Measurements from ENCODE around the gene PARD3.
"Not testable (repeated sequence)": the region's sequence is repeated elsewhere in the genome, so short reads cannot be mapped to it uniquely, and the experiment has no call there.

Gene PARD3

DNA sequence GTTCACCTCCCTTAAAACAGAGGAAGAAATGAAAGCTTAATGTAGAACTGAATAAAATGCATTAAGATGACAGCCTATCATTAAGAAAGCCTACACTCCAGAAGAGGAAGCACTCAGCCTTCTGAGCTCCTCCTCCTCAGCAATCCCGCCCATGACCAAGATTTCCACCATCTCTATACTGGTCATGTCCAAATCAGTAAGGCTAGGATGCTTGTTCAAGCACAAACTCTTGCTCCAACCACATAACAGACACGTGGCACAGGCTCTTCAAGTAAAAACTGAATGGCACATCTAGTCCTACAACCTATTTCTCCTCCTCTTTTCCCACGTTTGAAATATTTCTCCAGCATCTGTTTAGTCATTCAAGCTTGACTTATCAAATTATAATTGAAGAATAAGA lies 454.1 kb downstream of the PARD3 start:
- H3K4me3 Mint-ChIP-seq, result no peak overlapping the region
- peaks cover 8% of the 10 kb centered on the region for H3K27me3 Mint-ChIP-seq
- H3K36me3 Mint-ChIP-seq (ENCODE audit: low read depth), result no peaks in the 10 kb centered on the region
- H3K27ac Mint-ChIP-seq, result no peak overlapping the region
- no peaks in the 10 kb centered on the region for H3K4me1 Mint-ChIP-seq (ENCODE audit: low read depth)
- H3K9me3 Mint-ChIP-seq, result no peaks in the 10 kb centered on the region

GRCh38 chr10:34359435-34359813 lies 455.7 kb downstream of the PARD3 start:
- Mint-ChIP-seq H3K36me3 (ENCODE audit: low read depth) (no peaks in the 10 kb centered on the region), H3K27me3 (peaks cover 8% of the 10 kb centered on the region), H3K4me1 (ENCODE audit: low read depth) (no peaks in the 10 kb centered on the region), H3K4me3 (no peak overlapping the region), H3K27ac (no peak overlapping the region), H3K9me3 (no peaks in the 10 kb centered on the region)

- Mint-ChIP-seq H3K4me3 (no peak overlapping the region), H3K27ac (no peak overlapping the region), H3K27me3 (peaks cover 8% of the 10 kb centered on the region), H3K36me3 (ENCODE audit: low read depth) (no peaks in the 10 kb centered on the region), H3K9me3 (no peaks in the 10 kb centered on the region), H3K4me1 (ENCODE audit: low read depth) (no peaks in the 10 kb centered on the region)
These were observed 456.2 kb downstream of the PARD3 start for GRCh38 chr10:34358729-34359434.

DNA sequence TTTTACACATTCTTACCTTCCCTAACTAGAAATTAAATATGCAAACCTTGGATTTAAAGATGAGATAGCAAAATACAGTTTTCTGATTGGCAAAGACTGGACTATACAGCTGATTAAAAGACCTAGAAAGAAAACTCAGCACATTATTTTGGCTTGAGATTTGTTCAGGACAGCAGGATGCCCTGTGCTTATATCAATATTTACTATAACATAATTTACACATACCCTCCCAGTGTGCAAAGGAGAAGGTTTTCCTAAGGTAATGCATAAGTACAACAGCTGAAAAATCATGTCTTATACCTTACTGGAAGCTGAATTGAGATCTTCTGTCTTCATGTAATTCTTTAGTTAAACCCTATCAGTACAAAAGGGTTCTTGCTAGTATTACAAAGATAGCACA lies 458.6 kb downstream of the PARD3 start:
- Mint-ChIP-seq H3K4me1 (ENCODE audit: low read depth) (no peaks in the 10 kb centered on the region), H3K27ac (no peak overlapping the region)

GRCh38 chr10:34353530-34353929 lies 461.6 kb downstream of the PARD3 start:
- H3K27me3 Mint-ChIP-seq; H3K4me1 Mint-ChIP-seq (ENCODE audit: low read depth); H3K36me3 Mint-ChIP-seq (ENCODE audit: low read depth); H3K9me3 Mint-ChIP-seq; H3K27ac Mint-ChIP-seq; H3K4me3 Mint-ChIP-seq: not testable (repeated sequence)

More for the DNA sequence above, 458.6 kb downstream of the PARD3 start:
- Mint-ChIP-seq H3K36me3 (ENCODE audit: low read depth) (no peaks in the 10 kb centered on the region), H3K9me3 (no peaks in the 10 kb centered on the region), H3K4me3 (no peak overlapping the region), H3K27me3 (peaks cover 8% of the 10 kb centered on the region)

GRCh38 chr10:34352599-34353204 lies 462.4 kb downstream of the PARD3 start:
- not testable (repeated sequence) for H3K27me3 Mint-ChIP-seq; H3K4me3 Mint-ChIP-seq; H3K9me3 Mint-ChIP-seq; H3K36me3 Mint-ChIP-seq (ENCODE audit: low read depth); H3K4me1 Mint-ChIP-seq (ENCODE audit: low read depth); H3K27ac Mint-ChIP-seq

- Mint-ChIP-seq H3K9me3 (no peaks in the 10 kb centered on the region), H3K27me3 (no peaks in the 10 kb centered on the region), H3K27ac (no peak overlapping the region), H3K36me3 (ENCODE audit: low read depth) (no peaks in the 10 kb centered on the region), H3K4me3 (no peak overlapping the region), H3K4me1 (ENCODE audit: low read depth) (no peaks in the 10 kb centered on the region)
These were observed 463.9 kb downstream of the PARD3 start for GRCh38 chr10:34351161-34351560.

GRCh38 chr10:34348917-34349485 lies 466.1 kb downstream of the PARD3 start:
- Mint-ChIP-seq H3K4me1 (ENCODE audit: low read depth) (no peaks in the 10 kb centered on the region), H3K9me3 (no peaks in the 10 kb centered on the region), H3K27ac (no peak overlapping the region), H3K27me3 (no peaks in the 10 kb centered on the region), H3K4me3 (no peak overlapping the region), H3K36me3 (ENCODE audit: low read depth) (no peaks in the 10 kb centered on the region)

DNA sequence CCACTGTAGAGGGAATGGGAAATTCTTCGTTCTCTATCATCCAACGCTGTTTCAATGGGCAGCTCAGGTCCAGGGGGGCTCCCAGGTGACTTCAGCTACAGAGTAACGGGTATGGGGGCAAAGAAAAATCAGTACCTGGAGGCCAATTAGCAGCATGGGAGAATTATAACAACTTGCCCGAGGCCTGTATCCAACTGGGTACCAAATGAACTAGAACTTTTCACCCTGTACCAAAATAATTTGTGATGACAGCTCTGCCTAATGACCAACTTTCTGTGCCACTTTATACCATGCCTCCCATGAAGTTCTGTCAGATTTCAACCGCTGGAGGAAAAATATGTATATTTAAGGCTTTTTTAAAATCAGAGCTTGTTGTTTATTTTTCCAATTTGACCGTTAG lies 467.1 kb downstream of the PARD3 start:
- no peaks in the 10 kb centered on the region for H3K36me3 Mint-ChIP-seq (ENCODE audit: low read depth)
- H3K4me1 Mint-ChIP-seq (ENCODE audit: low read depth), result no peaks in the 10 kb centered on the region
- H3K27ac Mint-ChIP-seq, result no peak overlapping the region
- no peak overlapping the region for H3K4me3 Mint-ChIP-seq
- no peaks in the 10 kb centered on the region for H3K27me3 Mint-ChIP-seq
- H3K9me3 Mint-ChIP-seq, result no peaks in the 10 kb centered on the region

DNA sequence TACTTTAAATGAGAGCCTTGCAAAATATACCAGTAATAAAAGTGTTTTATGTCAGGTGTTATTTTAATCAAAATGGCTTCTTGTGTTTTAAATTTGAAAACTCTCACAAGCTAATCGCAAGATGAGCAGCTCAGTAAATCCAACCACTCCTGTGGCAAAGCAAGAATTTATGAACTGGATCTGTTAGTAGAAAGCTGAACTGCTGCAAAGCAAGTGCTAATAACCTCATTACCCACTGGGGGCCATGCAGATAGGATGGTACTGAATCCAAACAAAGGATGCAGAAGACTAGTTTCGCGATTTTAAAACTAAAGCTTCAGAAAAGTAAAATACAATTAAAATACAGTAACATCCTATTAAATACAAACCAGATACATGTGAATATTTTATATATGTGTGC lies 468.0 kb downstream of the PARD3 start:
- Mint-ChIP-seq H3K9me3 (no peaks in the 10 kb centered on the region), H3K27ac (no peak overlapping the region), H3K4me3 (no peak overlapping the region), H3K27me3 (no peaks in the 10 kb centered on the region), H3K36me3 (ENCODE audit: low read depth) (no peaks in the 10 kb centered on the region), H3K4me1 (ENCODE audit: low read depth) (no peaks in the 10 kb centered on the region)

GRCh38 chr10:34346516-34347100 lies 468.5 kb downstream of the PARD3 start:
- Mint-ChIP-seq H3K4me3 (no peak overlapping the region), H3K27me3 (no peaks in the 10 kb centered on the region), H3K36me3 (ENCODE audit: low read depth) (no peaks in the 10 kb centered on the region), H3K9me3 (no peaks in the 10 kb centered on the region), H3K4me1 (ENCODE audit: low read depth) (no peaks in the 10 kb centered on the region), H3K27ac (no peak overlapping the region)

GRCh38 chr10:34345383-34345782 lies 469.7 kb downstream of the PARD3 start:
- Mint-ChIP-seq H3K27ac (no peak overlapping the region), H3K4me1 (ENCODE audit: low read depth) (no peaks in the 10 kb centered on the region), H3K4me3 (no peak overlapping the region), H3K27me3 (no peaks in the 10 kb centered on the region), H3K36me3 (ENCODE audit: low read depth) (no peaks in the 10 kb centered on the region), H3K9me3 (no peaks in the 10 kb centered on the region)

- no peaks in the 10 kb centered on the region for H3K9me3 Mint-ChIP-seq
- no peak overlapping the region for H3K4me3 Mint-ChIP-seq
These were observed 471.3 kb downstream of the PARD3 start for GRCh38 chr10:34343764-34344163.

GRCh38 chr10:34341473-34341872 lies 473.6 kb downstream of the PARD3 start:
- H3K9me3 Mint-ChIP-seq, result no peaks in the 10 kb centered on the region
- no peak overlapping the region for H3K4me3 Mint-ChIP-seq
- H3K27ac Mint-ChIP-seq, result no peak overlapping the region
- H3K27me3 Mint-ChIP-seq, result no peaks in the 10 kb centered on the region
- no peaks in the 10 kb centered on the region for H3K36me3 Mint-ChIP-seq (ENCODE audit: low read depth)
- H3K4me1 Mint-ChIP-seq (ENCODE audit: low read depth), result no peaks in the 10 kb centered on the region

More at GRCh38 chr10:34343764-34344163, 471.3 kb downstream of the PARD3 start:
- no peaks in the 10 kb centered on the region for H3K36me3 Mint-ChIP-seq (ENCODE audit: low read depth)
- H3K27ac Mint-ChIP-seq, result no peak overlapping the region
- H3K4me1 Mint-ChIP-seq (ENCODE audit: low read depth), result no peaks in the 10 kb centered on the region
- H3K27me3 Mint-ChIP-seq, result no peaks in the 10 kb centered on the region

DNA sequence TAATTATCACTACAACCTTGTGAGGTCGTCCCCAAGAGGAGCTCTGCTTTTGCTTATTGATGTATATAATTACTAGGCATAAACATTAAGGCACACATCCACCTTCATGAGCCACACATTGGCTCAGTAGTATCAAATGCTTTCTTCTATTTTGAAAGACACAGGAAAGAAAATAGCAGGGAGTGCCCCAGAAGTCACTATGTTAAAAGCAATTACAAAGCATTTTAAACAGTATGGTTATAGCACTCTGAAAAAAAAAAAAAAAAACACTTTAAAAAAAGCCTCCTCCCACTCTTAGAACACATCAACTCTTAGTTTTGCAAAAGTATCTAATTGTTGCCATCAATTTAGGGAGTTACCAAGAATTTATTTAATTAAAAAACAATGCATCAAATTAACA lies 474.2 kb downstream of the PARD3 start:
- Mint-ChIP-seq H3K9me3 (no peaks in the 10 kb centered on the region), H3K4me3 (no peak overlapping the region), H3K4me1 (ENCODE audit: low read depth) (no peaks in the 10 kb centered on the region), H3K36me3 (ENCODE audit: low read depth) (no peaks in the 10 kb centered on the region), H3K27me3 (no peaks in the 10 kb centered on the region), H3K27ac (no peak overlapping the region)
